Measurements from ENCODE around the gene RNF39.
"Not testable (repeated sequence)": the region's sequence is repeated elsewhere in the genome, so short reads cannot be mapped to it uniquely, and the experiment has no call there.

The RNF39 gene

DNA sequence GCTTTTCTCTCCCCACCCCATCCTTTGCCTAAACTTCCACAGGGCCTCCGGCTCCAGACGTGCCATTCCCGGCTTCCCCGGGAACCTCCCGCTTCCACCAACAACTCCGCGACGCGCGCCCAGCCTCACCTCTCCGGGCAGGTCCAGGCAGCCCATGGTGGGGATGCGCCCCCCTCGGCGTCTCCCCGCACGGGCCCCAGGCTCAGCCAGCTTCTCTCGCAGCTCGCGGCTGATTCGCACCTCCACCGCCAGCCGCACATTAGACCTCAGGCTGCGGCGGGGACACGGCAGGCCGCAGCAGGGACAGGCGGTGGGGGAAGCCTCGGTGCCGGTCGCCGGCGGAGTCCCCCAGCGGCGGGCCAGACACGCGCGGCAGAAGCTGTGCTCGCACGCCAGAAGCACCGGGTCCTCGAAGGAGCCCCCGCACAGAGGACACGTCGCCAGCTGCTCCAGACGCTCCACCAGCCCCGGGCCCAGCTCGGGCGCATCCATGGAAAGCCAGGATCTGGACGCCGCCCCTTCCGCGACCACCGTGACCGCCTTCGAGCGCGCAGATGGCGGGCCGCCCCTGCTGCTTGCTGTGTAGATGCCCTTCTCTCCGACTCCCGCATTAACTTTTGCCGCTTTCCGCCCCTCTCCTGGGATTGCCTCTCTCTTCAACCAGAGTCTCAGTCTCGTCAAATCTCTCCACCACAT lies at the start of gene RNF39:
TSS of gene RNF39 (minus strand) at position 676 of the 696 bp plus-strand sequence. CDS start at position 492, 184 bp downstream.
- DNase-seq: peak in 1 of 3 experiments; percentile 10

DNA sequence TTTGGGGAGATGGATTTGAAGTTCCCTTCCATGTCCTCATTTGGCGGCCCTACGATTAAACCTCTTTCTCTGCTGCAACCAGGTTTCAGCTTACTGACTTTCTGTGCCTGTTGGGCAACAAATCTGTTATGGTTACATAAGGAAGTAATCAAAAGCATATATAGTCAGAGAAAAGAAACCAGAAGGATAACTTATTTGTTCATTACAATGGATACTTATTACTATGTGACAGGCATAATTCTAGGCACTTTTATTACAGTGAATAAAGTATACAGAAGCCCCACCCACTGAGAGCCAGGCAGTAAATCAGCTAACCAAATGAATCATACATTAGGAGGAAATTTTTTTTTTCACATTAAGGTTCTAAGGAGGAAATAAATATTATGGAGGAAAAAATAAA lies 46.9 kb upstream of the RNF39 start:
- no peak for DNase-seq

- DNase-seq: no peak
These were observed 46.1 kb upstream of the RNF39 start for GRCh38 chr6:30121446-30122366.

DNA sequence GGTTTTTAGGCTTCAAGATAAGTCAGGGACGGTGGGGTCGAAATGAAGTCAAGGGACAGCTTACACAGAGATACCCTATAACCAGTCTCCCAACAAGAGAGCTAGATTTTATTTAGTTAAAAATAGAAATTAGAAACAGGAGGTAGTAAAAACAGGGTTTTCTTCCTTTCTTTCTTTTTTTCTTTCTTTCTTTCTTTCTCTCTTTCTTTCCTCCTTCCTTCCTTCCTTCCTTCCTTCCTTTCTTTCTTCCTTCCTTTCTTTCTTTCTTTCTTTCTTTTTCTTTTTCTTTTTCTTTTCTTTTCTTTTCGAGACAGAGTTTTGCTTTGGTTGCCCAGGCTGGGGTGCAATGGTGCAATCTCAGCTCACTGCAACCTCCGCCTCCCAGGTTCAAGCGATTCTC lies 43.1 kb upstream of the RNF39 start:
- DNase-seq: not testable (repeated sequence)

DNA sequence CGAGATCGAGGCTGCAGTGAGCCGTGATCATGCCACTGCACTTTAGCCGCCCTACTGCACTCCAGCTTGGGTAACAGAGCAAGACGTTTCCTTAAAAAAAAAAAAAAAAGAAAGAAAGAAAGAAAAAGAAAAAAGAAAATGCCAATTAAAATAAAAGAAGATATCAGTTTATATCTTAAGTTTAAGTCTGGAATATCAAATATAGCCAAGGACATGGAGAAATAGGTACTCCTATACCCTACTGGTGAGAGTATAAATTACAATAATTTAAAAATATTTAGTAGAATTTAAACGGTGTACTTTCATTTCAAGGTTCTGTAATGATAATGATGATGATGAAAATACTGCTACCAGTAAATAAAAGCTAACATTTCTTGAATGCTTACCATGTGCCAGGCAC lies 41.2 kb upstream of the RNF39 start:
- DNase-seq: no peak

- no peak for DNase-seq
These were observed 38.3 kb upstream of the RNF39 start for GRCh38 chr6:30113841-30114240.

- no peak for DNase-seq
These were observed 37.6 kb upstream of the RNF39 start, which contains the start of gene TRIM31 for GRCh38 chr6:30113003-30113759. TRIM31 (minus strand) TSS chr6:30113090; CDS start chr6:30112805, 285 bp downstream.

GRCh38 chr6:30112402-30112994 lies 36.9 kb upstream of the RNF39 start:
- no peak for DNase-seq

DNA sequence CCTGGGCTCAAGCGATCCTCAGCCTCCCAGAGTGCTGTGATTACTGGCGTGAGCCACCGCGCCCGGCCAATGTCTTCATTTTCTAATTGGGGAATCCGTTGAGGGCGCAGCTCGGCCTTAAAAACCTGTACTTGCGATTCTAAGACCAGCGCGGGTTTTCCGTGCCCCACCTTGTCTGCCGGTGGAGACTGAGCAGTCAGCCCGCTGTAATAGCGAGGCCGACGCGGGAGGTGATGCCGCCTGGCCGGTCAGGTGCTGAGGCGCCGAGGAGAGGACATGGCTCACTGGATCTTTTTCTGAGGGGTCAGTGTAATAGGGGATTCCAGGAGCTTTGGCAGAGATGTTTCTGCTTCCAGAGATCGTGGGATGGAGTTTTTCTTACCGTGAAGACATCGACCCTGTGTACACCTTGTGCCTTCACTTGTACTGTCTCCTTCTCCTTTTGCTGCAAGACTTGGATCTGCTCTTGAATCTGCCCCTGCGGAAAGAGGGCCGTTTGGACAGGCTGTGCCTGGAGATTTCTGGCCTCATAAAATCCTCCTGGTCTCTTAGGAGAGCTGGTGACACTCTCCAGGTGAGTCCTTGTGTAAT lies 35.8 kb upstream of the RNF39 start:
- no peak for DNase-seq

DNA sequence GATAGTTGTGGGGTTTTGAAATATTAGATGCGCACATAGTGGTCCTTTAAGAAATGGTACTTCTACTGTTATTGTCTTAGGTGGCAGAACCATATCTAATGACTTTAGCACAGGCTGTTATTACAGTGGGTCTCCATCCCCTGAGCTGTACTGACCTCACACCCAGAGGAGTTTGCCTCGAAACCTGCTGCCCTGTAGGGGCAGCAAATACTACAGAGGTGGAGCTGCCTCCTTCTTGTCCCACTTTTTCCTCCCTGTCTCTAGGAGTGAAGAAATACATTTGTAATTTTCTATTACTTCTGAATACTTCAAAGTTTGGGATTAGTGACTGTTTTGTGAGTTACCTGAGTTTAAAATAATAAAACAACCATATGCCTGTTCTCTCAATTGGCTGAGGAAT lies 29.1 kb upstream of the RNF39 start:
- no peak for DNase-seq

DNA sequence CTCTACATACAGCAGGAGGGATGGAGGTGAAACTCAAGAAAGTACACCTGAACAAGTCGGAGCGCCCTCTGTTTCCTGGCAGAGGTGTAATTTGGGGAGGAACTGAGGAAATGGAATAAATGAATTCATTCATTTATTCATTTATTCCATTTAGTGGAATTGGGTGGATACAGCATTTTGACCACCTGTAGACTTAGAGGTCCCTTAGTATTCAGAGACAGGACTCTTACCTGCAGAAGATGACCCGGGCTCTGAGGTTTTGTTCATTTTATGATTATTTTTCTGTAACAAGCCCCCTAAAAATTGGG lies 28.3 kb upstream of the RNF39 start:
- DNase-seq: no peak

DNA sequence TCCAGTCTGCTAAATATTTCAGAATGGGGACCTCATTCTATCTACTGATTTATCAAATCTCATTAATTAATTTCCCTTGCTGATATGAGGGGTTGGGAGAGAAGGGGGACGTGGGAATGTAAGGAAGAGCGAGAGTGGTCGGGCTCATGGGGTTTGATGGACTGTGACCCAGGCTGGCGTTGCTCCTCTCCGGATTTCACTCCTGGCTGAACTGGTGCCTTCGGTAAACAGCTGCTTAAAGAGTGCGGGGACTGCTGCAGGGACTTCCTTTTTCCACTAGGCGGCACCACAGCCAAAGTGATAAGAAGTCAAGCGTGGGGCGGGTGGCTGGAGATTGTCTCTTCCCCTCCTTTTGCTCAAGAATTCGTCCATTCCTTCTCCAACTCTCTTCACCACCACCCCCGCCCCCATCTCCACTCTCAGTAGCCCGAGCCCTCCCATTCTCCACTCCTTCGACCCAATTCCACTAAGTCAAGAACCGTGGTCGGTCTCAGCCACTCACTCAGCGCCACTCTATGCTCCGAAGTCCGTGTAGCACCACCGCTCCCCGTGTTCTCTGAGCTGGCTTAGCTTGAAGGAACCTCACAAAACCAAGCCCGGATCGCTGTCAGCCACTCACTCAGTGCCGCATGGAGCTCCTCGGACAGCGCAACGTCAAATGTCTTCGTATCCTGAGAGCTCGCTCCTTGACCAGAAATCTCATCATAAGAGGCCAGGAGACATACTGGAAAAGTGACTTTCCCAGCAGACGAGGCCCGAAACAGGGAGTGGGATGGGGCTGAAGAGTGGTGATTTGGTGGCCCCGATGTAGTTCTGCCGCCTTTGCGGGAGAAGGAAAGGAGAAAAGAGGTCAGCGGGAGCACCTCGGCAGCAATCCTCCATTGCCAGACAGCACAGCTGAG lies 27.7 kb upstream of the RNF39 start:
- peak; percentile 79 to 90 (median 81) for DNase-seq

DNA sequence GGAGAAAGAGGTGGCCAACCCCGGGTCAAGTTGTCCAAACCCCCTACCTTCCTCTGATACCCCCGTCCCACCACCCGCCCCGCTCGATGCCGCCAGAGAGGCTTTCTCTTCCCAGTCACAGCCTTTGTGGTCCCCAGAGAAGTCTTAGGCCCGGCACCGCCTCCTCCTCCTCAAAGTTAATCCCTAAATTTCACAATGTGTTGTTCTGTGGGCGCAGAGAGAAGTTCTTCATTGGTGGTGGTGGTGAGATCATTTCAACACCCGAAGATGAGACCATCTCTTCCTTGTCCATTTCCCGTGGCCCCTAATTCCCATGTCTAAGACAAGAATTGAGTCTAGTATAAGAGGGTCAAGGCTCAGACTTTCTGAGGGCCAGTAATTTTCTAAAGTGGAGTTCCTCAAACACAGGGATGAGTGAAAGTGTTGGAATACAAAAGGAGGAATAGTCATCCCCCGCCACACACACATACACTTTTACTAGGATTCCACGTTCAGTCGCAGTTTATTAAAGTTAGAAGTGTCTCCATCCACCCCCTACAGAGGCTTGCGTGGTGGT lies 26.9 kb upstream of the RNF39 start:
- DNase-seq: no peak

GRCh38 chr6:30101444-30102413 lies 26.2 kb upstream of the RNF39 start:
- DNase-seq: peak; percentile 73 to 84 (median 77)

- peak in 2 of 3 experiments; percentile 53 to 55 for DNase-seq
These were observed 25.2 kb upstream of the RNF39 start for GRCh38 chr6:30100585-30101443.

DNA sequence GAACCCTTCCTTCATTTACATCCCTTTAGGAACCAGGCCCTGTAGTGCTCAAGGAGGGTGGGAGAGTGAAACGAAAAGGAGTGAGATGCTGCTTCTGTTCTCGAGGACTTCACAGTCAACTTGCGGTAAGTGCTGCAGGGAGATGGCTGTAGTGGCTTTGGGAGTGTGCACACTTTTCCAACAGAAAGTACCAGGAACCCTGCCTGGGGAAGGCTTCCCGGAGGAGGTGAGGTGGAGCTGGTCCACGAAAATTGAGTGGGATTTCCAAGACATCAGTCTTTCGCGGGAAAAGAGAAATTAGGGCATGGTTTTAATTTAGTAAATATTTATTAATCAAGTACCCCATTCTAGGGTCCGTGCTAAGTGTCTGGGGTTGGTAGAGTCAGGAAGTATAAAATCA lies 24.6 kb upstream of the RNF39 start:
- no peak for DNase-seq

GRCh38 chr6:30097902-30098768 lies 22.6 kb upstream of the RNF39 start:
- no peak for DNase-seq

DNA sequence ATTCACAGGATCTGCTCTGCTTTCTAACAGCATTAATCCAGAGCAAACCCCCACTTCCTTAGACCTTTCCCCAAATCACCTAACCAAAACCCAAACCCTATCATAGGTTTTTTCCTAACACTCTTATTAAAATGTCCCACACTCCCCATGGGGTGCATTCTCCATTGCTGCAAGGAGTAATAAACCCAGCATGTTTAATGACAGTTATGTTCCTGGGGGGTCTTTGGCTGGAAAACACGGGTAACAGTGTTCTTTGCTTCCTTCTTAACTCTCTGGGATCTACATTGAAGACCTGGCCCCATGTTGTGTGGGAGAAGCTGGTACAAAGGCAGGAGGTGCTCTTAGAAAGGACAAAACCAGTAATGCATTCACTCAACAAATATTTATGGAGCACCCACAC lies 21.3 kb upstream of the RNF39 start:
- DNase-seq: no peak
